Vagina (tissue), 2 donors: Measurements from ENCODE around the gene CAB39L. TPM values are rescaled to one million over a fixed set of nuclear protein-coding genes. Genes with fewer than 3 reads are reported as not detected.

Experiments used
- DNase-seq, 2 donors: peaks; one replicate each; pipeline ENCODE4 v3.0.0-alpha.2; 2017; ENCODE audit errors: extremely low spot score in 2 of 2
- H3K27ac ChIP-seq: fragments of 200-600 bp; sonication (generic); one replicate; pipeline ENCODE4 v1.5.1; 2019
- H3K27me3 ChIP-seq: fragments of 200-600 bp; sonication (generic); one replicate; pipeline ENCODE4 v1.5.1; 2019
- H3K36me3 ChIP-seq, 2 donors: fragments of 200-600 bp; sonication (generic); one replicate each; pipeline ENCODE4 v1.5.1; 2017 to 2019
- H3K4me1 ChIP-seq: fragments of 200-600 bp; sonication (generic); one replicate; pipeline ENCODE4 v1.5.1; 2019
- H3K4me3 ChIP-seq, 2 donors: fragments of 200-600 bp; sonication (generic); 1 replicate in 1 of 2; 2 replicates in 1 of 2; pipeline ENCODE4 v1.5.1; 2016 to 2019
- H3K9me3 ChIP-seq: fragments of 200-600 bp; sonication (generic); one replicate; pipeline ENCODE4 v1.5.1; 2019
- CTCF ChIP-seq, 3 experiments: fragments of 450-650 bp in 2 of 3; fragments of 200-600 bp in 1 of 3; sonication (generic) in 1 of 3; IDR thresholded peaks; one replicate each; pipeline ENCODE4 v1.5.1; 2017 to 2019; ENCODE audit warnings: antibody characterized with exemption in 3 of 3, mild to moderate bottlenecking in 2 of 3, moderate library complexity in 2 of 3
- POLR2A ChIP-seq, 2 donors: fragments of 450-650 bp; IDR thresholded peaks; one replicate each; pipeline ENCODE4 v1.6.1; 2017; ENCODE audit warnings: antibody characterized with exemption in 2 of 2, mild to moderate bottlenecking in 2 of 2, moderate library complexity in 2 of 2
- POLR2AphosphoS5 ChIP-seq, 2 donors: sonication (generic); formaldehyde crosslinking; IDR thresholded peaks; one replicate each; pipeline ENCODE4 v1.9.0; 2017; ENCODE audit warnings: antibody characterized with exemption in 2 of 2, mild to moderate bottlenecking in 2 of 2, low read depth in 1 of 2; ENCODE audit not compliant: insufficient read depth in 1 of 2
- intact Hi-C: fragments of 100-400 bp; cut with DNase I; formaldehyde crosslinking; loops from one replicate; pipeline ENCODE4 v1.15.1; 2023
- total RNA-seq: library from RNA; depleted of rRNA; stranded (reverse); fragments of >200 nt; gene quantifications from one replicate; pipeline ENCODE4 v1.2.3, GENCODE V29; 2016

The CAB39L gene
- total RNA-seq, 1 donor from 2014 or later = 31.7 TPM

GRCh38 chr13:49319551-49319950, 124.3 kb downstream of the CAB39L start:
- Histone ChIP-seq H3K4me3 (no peak overlapping the region), H3K36me3 (no peaks in the 10 kb centered on the region), H3K27ac (peak overlapping the region; percentile 54), H3K27me3 (no peaks in the 10 kb centered on the region), H3K4me1 (peaks cover 25% of the 10 kb centered on the region), H3K9me3 (no peaks in the 10 kb centered on the region)
- DNase-seq = no peak
- intact Hi-C loops = no loop called here
- TF ChIP-seq POLR2A (IDR thresholded peaks at IDR 0.05) (no peak), POLR2AphosphoS5 (IDR thresholded peaks at IDR 0.05; ENCODE audit: insufficient read depth in 1 of 2, low read depth in 1 of 2) (peak in 1 of 2 donors; percentile 25)

GRCh38 chr13:49315756-49316482, 127.9 kb downstream of the CAB39L start:
- no peaks in the 10 kb centered on the region for H3K36me3 ChIP-seq
- no peaks in the 10 kb centered on the region for H3K9me3 ChIP-seq
- H3K4me1 ChIP-seq = peaks cover 35% of the 10 kb centered on the region
- H3K4me3 ChIP-seq = no peak overlapping the region
- no peak for DNase-seq
- H3K27ac ChIP-seq = no peak overlapping the region
- intact Hi-C loops = no loop called here
- no peak for TF ChIP-seq CTCF (IDR thresholded peaks at IDR 0.05)
- TF ChIP-seq POLR2AphosphoS5 (IDR thresholded peaks at IDR 0.05; ENCODE audit: insufficient read depth in 1 of 2, low read depth in 1 of 2) = no peak
- no peak for TF ChIP-seq POLR2A (IDR thresholded peaks at IDR 0.05)
- no peaks in the 10 kb centered on the region for H3K27me3 ChIP-seq

- Histone ChIP-seq H3K27ac (peak overlapping the region; percentile 86), H3K4me3 (no peak overlapping the region), H3K4me1 (peaks cover 26% of the 10 kb centered on the region), H3K9me3 (no peaks in the 10 kb centered on the region), H3K27me3 (no peaks in the 10 kb centered on the region), H3K36me3 (no peaks in the 10 kb centered on the region)
- intact Hi-C loops = no loop called here
- peak in 1 of 2 donors; percentile 44 for DNase-seq
- TF ChIP-seq CTCF (IDR thresholded peaks at IDR 0.05) (no peak), POLR2AphosphoS5 (IDR thresholded peaks at IDR 0.05; ENCODE audit: insufficient read depth in 1 of 2, low read depth in 1 of 2) (no peak), POLR2A (IDR thresholded peaks at IDR 0.05) (no peak)
Measured at GRCh38 chr13:49315036-49315565, 128.8 kb downstream of the CAB39L start.

GRCh38 chr13:49314344-49314882, 129.5 kb downstream of the CAB39L start:
- peak overlapping the region; percentile 86 for H3K27ac ChIP-seq
- H3K27me3 ChIP-seq = no peaks in the 10 kb centered on the region
- intact Hi-C loops = no loop called here
- no peak overlapping the region for H3K4me3 ChIP-seq
- peaks cover 25% of the 10 kb centered on the region for H3K4me1 ChIP-seq
- TF ChIP-seq POLR2A (IDR thresholded peaks at IDR 0.05) (no peak), POLR2AphosphoS5 (IDR thresholded peaks at IDR 0.05; ENCODE audit: insufficient read depth in 1 of 2, low read depth in 1 of 2) (no peak), CTCF (IDR thresholded peaks at IDR 0.05) (no peak)
- no peaks in the 10 kb centered on the region for H3K36me3 ChIP-seq
- H3K9me3 ChIP-seq = no peaks in the 10 kb centered on the region
- no peak for DNase-seq

- Histone ChIP-seq H3K36me3 (no peaks in the 10 kb centered on the region), H3K27ac (no peak overlapping the region), H3K4me3 (no peak overlapping the region), H3K27me3 (no peaks in the 10 kb centered on the region), H3K4me1 (peaks cover 40% of the 10 kb centered on the region), H3K9me3 (no peaks in the 10 kb centered on the region)
- intact Hi-C loops = no loop called here
- no peak for DNase-seq
- TF ChIP-seq CTCF (IDR thresholded peaks at IDR 0.05) (no peak), POLR2A (IDR thresholded peaks at IDR 0.05) (no peak)
Measured at GRCh38 chr13:49311816-49312215, 132.0 kb downstream of the CAB39L start.
